Pancreas (tissue), 10 donors: ENCODE data around the gene ANHX. TPM values are rescaled to one million over a fixed set of nuclear protein-coding genes. Genes with fewer than 3 reads are reported as not detected.

Source experiments
- ATAC-seq, 4 donors: fragments of 200-7000 bp; cut with Tn5 transposase; one replicate each; pipeline versions ENCODE4 v1.8.0 to v1.9.1; 2020; ENCODE audit warnings: mild to moderate bottlenecking in 4 of 4, moderate library complexity in 4 of 4
- DNase-seq, 6 donors: peaks; one replicate each; pipeline ENCODE4 v3.0.0-alpha.2; 2020
- FAIRE-seq: peaks from 2 replicates; lab custom pipeline; 2012; peaks lifted over from hg19 to GRCh38; lab: Jason Lieb, UNC
- H3K27ac ChIP-seq, 4 donors: fragments of 200-600 bp; sonication (generic); 1 replicate in 3 of 4; 2 replicates in 1 of 4; pipeline versions ENCODE4 v1.5.0 to v1.8.0; 2020
- H3K27me3 ChIP-seq, 4 donors: fragments of 200-600 bp; one replicate each; pipeline ENCODE4 v1.8.0; 2021
- H3K36me3 ChIP-seq, 3 donors: fragments of 200-600 bp; sonication (generic) in 1 of 3; one replicate each; pipeline versions ENCODE4 v1.5.0 to v1.8.0; 2020 to 2021
- H3K4me1 ChIP-seq, 3 donors: fragments of 200-600 bp; one replicate each; pipeline ENCODE4 v1.8.0; 2021
- H3K4me3 ChIP-seq, 4 donors: fragments of 200-600 bp; sonication (generic) in 2 of 4; one replicate each; pipeline versions ENCODE4 v1.5.0 to v1.8.0; 2020 to 2021
- H3K9me3 ChIP-seq, 4 donors: fragments of 200-600 bp; one replicate each; pipeline ENCODE4 v1.8.0; 2021
- WGBS, 2 donors: extraction: QIAGEN DNeasy Blood & Tissue Kit; methylation state at CpG; one replicate each; pipeline ENCODE4 v1.1.7; 2013; 5-methylcytosine and 5-hydroxymethylcytosine counted together
- intact Hi-C, 3 donors: fragments of 100-400 bp; cut with DNase I; formaldehyde crosslinking; loops; one replicate each; pipeline versions ENCODE4 v1.11.1 to v1.14.2; 2022
- polyA plus RNA-seq, 2 donors: library from polyadenylated mRNA; stranded (reverse); fragments of 200-250 nt; gene quantifications; one replicate each; pipeline ENCODE4 v1.2.3, GENCODE V29; 2013
- total RNA-seq, 6 donors: library from RNA; stranded (reverse); fragmentation: NEBNext Ultra II Directional in 4 of 6; extraction: Animal tissue kit (Norgen Biotek cat#: 25700) in 4 of 6; gene quantifications; one replicate each; pipeline versions ENCODE4 v1.2.1 to v1.2.4, GENCODE V29; 2021 to 2023
- TF ChIP-seq, protein P1 (sequence below), 4 donors: fragments of 200-600 bp; sonication (generic) in 3 of 4; IDR thresholded peaks; one replicate each; pipeline versions ENCODE4 v1.5.0 to v1.8.0; 2021; ENCODE audit warnings: antibody characterized with exemption in 4 of 4
- donor health status: healthy with polysubstance abuse.
- donor health status: DM: no; HTN: no; CAD: no; lungs with moderate emphysema.
- donor health status: DM: no; HTN: no; CAD: no.
- donor health status: control.
- donor health status: control.
- donor health status: Bipolar disorder and iron deficiency.
- donor health status: DM: yes; HTN: yes; CAD: no.
- donor health status: DM: no; HTN: no; CAD: no.
- donor health status: DM: no; HTN: no; CAD: no.
- donor health status: DM: yes; HTN: yes; CAD: no.

Gene ANHX
- total and polyA plus RNA-seq, 8 donors, result not detected

DNA sequence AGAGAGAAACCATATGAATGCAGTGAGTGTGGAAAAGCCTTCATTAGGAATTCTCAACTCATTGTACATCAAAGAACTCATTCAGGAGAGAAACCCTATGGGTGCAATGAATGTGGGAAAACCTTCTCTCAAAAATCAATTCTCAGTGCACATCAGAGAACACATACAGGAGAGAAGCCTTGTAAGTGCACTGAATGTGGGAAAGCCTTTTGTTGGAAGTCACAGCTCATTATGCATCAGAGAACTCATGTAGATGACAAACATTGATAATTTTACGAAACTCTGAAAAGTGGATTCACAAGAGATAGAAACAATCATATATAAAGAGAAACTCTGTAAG lies 31.4 kb downstream of the ANHX start:
- no peaks in the 10 kb centered on the region for H3K27me3 ChIP-seq
- DNase-seq (no peak), ATAC-seq (no peak), FAIRE-seq (no peak)
- no peaks in the 10 kb centered on the region for H3K4me1 ChIP-seq
- intact Hi-C loops, result no loop called here
- peaks cover 2 to 48% (median 22%) of the 10 kb centered on the region in 4 donors for H3K9me3 ChIP-seq
- peaks cover 11 to 28% (median 20%) of the 10 kb centered on the region in 3 donors for H3K36me3 ChIP-seq
- 95 to 100% methylated on average over 1 of the region's 1 CpG for WGBS, 2 donors
- TF ChIP-seq, protein P1, sequence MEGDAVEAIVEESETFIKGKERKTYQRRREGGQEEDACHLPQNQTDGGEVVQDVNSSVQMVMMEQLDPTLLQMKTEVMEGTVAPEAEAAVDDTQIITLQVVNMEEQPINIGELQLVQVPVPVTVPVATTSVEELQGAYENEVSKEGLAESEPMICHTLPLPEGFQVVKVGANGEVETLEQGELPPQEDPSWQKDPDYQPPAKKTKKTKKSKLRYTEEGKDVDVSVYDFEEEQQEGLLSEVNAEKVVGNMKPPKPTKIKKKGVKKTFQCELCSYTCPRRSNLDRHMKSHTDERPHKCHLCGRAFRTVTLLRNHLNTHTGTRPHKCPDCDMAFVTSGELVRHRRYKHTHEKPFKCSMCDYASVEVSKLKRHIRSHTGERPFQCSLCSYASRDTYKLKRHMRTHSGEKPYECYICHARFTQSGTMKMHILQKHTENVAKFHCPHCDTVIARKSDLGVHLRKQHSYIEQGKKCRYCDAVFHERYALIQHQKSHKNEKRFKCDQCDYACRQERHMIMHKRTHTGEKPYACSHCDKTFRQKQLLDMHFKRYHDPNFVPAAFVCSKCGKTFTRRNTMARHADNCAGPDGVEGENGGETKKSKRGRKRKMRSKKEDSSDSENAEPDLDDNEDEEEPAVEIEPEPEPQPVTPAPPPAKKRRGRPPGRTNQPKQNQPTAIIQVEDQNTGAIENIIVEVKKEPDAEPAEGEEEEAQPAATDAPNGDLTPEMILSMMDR (IDR thresholded peaks at IDR 0.05), result no peak
- no peak overlapping the region for H3K27ac ChIP-seq
- H3K4me3 ChIP-seq, result no peak overlapping the region

DNA sequence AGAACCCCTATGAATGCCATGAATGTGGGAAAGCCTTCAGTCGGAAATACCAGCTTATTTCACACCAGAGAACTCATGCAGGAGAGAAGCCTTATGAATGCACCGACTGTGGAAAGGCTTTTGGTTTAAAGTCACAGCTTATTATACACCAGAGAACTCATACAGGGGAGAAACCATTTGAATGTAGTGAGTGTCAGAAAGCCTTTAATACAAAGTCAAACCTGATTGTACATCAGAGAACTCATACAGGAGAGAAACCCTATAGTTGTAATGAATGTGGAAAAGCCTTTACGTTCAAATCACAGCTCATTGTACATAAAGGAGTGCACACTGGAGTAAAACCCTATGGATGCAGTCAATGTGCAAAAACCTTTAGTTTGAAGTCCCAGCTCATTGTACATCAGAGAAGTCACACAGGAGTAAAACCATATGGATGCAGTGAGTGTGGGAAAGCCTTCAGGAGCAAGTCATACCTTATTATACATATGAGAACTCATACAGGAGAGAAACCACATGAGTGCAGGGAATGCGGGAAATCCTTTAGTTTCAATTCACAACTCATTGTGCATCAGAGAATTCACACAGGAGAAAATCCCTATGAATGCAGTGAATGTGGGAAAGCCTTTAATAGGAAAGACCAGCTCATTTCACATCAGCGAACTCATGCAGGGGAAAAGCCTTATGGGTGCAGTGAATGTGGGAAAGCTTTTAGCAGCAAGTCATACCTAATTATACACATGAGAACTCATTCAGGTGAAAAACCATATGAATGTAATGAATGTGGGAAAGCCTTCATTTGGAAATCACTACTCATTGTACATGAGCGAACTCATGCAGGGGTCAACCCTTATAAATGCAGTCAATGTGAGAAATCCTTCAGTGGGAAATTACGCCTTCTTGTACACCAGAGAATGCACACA lies 32.1 kb downstream of the ANHX start:
- ATAC-seq (no peak), FAIRE-seq (no peak), DNase-seq (no peak)
- intact Hi-C loops, result no loop called here
- TF ChIP-seq, protein P1 (IDR thresholded peaks at IDR 0.05), result no peak
- H3K4me3 ChIP-seq, result no peak overlapping the region
- peaks cover 11 to 28% (median 20%) of the 10 kb centered on the region in 3 donors for H3K36me3 ChIP-seq
- no peaks in the 10 kb centered on the region for H3K4me1 ChIP-seq
- H3K27ac ChIP-seq, result no peak overlapping the region
- no peaks in the 10 kb centered on the region for H3K27me3 ChIP-seq
- WGBS, 2 donors, result 96 to 99% methylated on average over 7 of the region's 7 CpGs
- peaks cover 2 to 48% (median 22%) of the 10 kb centered on the region in 4 donors for H3K9me3 ChIP-seq

DNA sequence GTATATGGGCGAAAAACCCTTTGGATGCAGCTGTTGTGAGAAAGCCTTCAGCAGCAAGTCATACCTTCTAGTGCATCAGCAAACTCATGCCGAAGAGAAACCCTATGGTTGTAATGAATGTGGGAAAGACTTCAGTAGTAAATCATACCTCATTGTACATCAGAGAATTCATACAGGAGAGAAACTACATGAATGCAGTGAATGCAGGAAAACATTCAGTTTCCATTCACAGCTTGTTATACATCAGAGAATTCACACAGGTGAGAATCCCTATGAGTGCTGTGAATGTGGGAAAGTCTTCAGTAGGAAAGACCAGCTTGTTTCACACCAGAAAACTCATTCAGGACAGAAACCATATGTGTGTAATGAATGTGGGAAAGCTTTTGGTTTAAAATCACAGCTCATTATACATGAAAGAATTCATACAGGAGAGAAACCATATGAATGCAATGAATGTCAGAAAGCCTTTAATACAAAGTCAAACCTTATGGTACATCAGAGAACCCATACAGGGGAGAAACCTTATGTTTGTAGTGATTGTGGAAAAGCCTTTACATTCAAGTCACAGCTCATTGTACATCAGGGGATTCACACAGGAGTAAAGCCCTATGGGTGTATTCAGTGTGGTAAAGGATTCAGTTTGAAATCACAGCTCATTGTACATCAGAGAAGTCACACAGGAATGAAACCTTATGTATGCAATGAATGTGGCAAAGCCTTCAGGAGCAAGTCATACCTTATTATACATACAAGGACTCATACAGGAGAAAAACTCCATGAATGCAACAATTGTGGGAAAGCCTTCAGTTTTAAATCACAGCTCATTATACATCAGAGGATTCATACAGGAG lies 33.0 kb downstream of the ANHX start:
- no peak overlapping the region for H3K27ac ChIP-seq
- H3K4me1 ChIP-seq, result no peaks in the 10 kb centered on the region
- no peak overlapping the region for H3K4me3 ChIP-seq
- TF ChIP-seq, protein P1 (IDR thresholded peaks at IDR 0.05), result no peak
- no peak for ATAC-seq
- no peak for FAIRE-seq
- intact Hi-C loops, result no loop called here
- no peaks in the 10 kb centered on the region for H3K27me3 ChIP-seq
- WGBS, 2 donors, result 96 to 97% methylated on average over 2 of the region's 2 CpGs
- peaks cover 11 to 28% (median 20%) of the 10 kb centered on the region in 3 donors for H3K36me3 ChIP-seq
- DNase-seq, result no peak
- H3K9me3 ChIP-seq, result peaks cover 2 to 48% (median 22%) of the 10 kb centered on the region in 4 donors

DNA sequence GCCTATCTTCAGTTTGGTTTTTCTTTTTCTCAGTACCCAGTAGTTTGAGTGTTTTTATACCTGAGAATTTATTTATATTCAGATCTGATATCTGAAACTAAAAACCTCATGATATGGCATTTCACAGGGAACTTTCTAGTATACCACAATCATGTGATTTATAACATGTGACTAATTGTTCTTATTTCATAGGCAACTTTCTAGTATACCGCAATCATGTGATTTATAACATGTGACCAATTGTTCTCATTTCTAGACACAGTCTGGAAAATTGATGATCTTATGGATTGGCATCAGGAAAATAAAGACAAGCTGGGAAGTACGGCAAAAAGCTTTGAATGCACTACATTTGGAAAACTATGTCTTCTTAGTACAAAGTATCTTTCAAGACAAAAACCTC lies 33.8 kb downstream of the ANHX start:
- Histone ChIP-seq H3K27me3 (no peaks in the 10 kb centered on the region), H3K4me3 (no peak overlapping the region), H3K36me3 (peaks cover 11 to 28% (median 20%) of the 10 kb centered on the region in 3 donors), H3K4me1 (no peaks in the 10 kb centered on the region), H3K27ac (no peak overlapping the region), H3K9me3 (peaks cover 2 to 43% (median 19%) of the 10 kb centered on the region in 4 donors)
- intact Hi-C loops, result no loop called here
- WGBS, 2 donors, result 97 to 100% methylated on average over 2 of the region's 2 CpGs
- FAIRE-seq, result no peak
- TF ChIP-seq, protein P1 (IDR thresholded peaks at IDR 0.05), result no peak
- no peak for DNase-seq
- no peak for ATAC-seq
